Fibroblast of pulmonary artery (primary cell): Measurements from ENCODE around the gene FMO1.

Experiments used
- DNase-seq: peaks from one replicate; pipeline ENCODE4 v3.0.0-alpha.2; 2010; ENCODE audit warnings: low read depth
- H3K4me3 ChIP-seq: replicated peaks from 2 replicates; pipeline ENCODE4 v1.5.1; 2011; ENCODE audit warnings: low read depth, mild to moderate bottlenecking, control low read depth, low read length, moderate library complexity
- CTCF ChIP-seq: IDR thresholded peaks from 2 replicates; pipeline ENCODE4 v1.5.1; 2011; ENCODE audit warnings: mild to moderate bottlenecking, control low read depth, low read length, inconsistent platforms; ENCODE audit errors: missing control alignments

The FMO1 gene, protein sequence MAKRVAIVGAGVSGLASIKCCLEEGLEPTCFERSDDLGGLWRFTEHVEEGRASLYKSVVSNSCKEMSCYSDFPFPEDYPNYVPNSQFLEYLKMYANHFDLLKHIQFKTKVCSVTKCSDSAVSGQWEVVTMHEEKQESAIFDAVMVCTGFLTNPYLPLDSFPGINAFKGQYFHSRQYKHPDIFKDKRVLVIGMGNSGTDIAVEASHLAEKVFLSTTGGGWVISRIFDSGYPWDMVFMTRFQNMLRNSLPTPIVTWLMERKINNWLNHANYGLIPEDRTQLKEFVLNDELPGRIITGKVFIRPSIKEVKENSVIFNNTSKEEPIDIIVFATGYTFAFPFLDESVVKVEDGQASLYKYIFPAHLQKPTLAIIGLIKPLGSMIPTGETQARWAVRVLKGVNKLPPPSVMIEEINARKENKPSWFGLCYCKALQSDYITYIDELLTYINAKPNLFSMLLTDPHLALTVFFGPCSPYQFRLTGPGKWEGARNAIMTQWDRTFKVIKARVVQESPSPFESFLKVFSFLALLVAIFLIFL

GRCh38 chr1:171248302-171248701, at the start of gene FMO1:
Gene FMO1 (plus strand): TSS chr1:171248494. CDS start chr1:171258088, 9,594 bp downstream.
- H3K4me3 ChIP-seq, result no peak within 1 kb of the TSS
- no peak for TF ChIP-seq CTCF
- DNase-seq, result no peak

GRCh38 chr1:171204296-171204695, 44.0 kb upstream of the FMO1 start:
- no peak overlapping the region for H3K4me3 ChIP-seq

GRCh38 chr1:171206204-171206977, 41.9 kb upstream of the FMO1 start:
- no peak for TF ChIP-seq CTCF
- H3K4me3 ChIP-seq, result no peak overlapping the region

More at GRCh38 chr1:171204296-171204695, 44.0 kb upstream of the FMO1 start:
- no peak for TF ChIP-seq CTCF
- DNase-seq, result no peak

DNA sequence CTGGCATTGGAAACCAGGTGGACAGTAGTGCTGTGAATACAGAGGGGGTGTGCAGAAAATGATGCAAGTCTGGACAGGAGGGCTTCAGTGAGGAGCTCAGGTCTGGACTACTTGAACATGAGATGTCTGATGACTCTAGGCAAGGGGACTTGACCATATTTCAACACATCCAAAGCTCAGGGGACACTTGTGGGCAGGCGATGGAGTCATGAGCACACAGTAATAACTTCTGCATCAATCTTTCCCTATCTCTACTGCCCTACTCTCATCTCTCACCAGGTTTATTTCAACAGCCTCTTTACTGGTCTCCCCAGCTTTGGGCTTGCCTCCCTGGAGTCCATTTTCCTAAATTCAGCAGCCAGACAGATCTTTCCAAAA, 41.3 kb upstream of the FMO1 start:
- H3K4me3 ChIP-seq, result no peak overlapping the region
- no peak for TF ChIP-seq CTCF
- DNase-seq, result no peak

More at GRCh38 chr1:171206204-171206977, 41.9 kb upstream of the FMO1 start:
- DNase-seq, result no peak

DNA sequence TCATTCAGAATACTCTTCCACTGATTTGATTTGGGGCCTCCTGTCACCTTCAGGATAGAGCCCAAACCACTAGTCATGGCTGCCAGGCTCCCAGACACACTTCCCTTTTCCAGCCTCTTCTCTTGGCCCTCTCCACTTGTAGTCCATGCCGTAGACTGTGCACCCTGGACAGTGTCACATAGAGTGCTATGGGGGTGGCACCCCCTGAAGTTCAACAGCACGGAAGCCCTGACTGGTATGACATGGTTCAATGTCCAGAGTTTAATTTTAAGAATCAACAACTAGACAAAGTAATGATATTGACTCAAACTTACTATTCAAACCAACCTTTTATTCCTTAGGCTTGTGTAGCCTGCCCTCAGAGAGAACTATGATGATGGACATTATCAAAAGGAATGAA, 40.9 kb upstream of the FMO1 start:
- DNase-seq, result no peak
- no peak for TF ChIP-seq CTCF
- H3K4me3 ChIP-seq, result no peak overlapping the region

GRCh38 chr1:171210355-171210754, 37.9 kb upstream of the FMO1 start:
- DNase-seq, result peak; percentile 73
- no peak for TF ChIP-seq CTCF
- no peak overlapping the region for H3K4me3 ChIP-seq
